H9 (cell line): ENCODE measurements around the gene TUBB1. TPM values are rescaled to one million over a fixed set of nuclear protein-coding genes. Genes with fewer than 3 reads are reported as not detected.

Source experiments
- DNase-seq: peaks from one replicate; pipeline ENCODE4 v3.0.0-alpha.2; 2017
- H2AFZ ChIP-seq: one replicate; pipeline ENCODE4 v1.6.1; 2013; ENCODE audit warnings: mild to moderate bottlenecking, low read length, control low read depth, moderate library complexity
- H2AK5ac ChIP-seq: 2 replicates; pipeline ENCODE4 v1.6.1; 2013; ENCODE audit warnings: low read length, control low read depth, mixed read lengths; ENCODE audit not compliant: insufficient read length
- H2BK120ac ChIP-seq: one replicate; pipeline ENCODE4 v1.6.1; 2013; ENCODE audit warnings: low read depth, mild to moderate bottlenecking, low read length, control low read depth, inconsistent platforms; ENCODE audit not compliant: poor library complexity, severe bottlenecking
- H2BK12ac ChIP-seq: 2 replicates; pipeline ENCODE4 v1.6.1; 2013; ENCODE audit warnings: low read length, control low read depth, mixed read lengths, low read depth; ENCODE audit not compliant: insufficient read length
- H2BK15ac ChIP-seq: 2 replicates; pipeline ENCODE4 v1.6.1; 2013; ENCODE audit warnings: low read depth, low read length, control low read depth
- H2BK20ac ChIP-seq: one replicate; pipeline ENCODE4 v1.6.1; 2013; ENCODE audit warnings: low read depth, mild to moderate bottlenecking, low read length, control low read depth, inconsistent platforms; ENCODE audit not compliant: poor library complexity, severe bottlenecking
- H2BK5ac ChIP-seq: 2 replicates; pipeline ENCODE4 v1.6.1; 2013; ENCODE audit warnings: low read length, control low read depth, mixed read lengths; ENCODE audit not compliant: insufficient read length
- H3K14ac ChIP-seq: 2 replicates; pipeline ENCODE4 v1.6.1; 2013; ENCODE audit warnings: low read length, control low read depth; ENCODE audit not compliant: insufficient read depth
- H3K18ac ChIP-seq: 2 replicates; pipeline ENCODE4 v1.6.1; 2013; ENCODE audit warnings: low read depth, mild to moderate bottlenecking, mixed read lengths, low read length, control low read depth; ENCODE audit not compliant: insufficient read length
- H3K23ac ChIP-seq: 2 replicates; pipeline ENCODE4 v1.6.1; 2013; ENCODE audit warnings: low read length, control low read depth, mixed read lengths, low read depth; ENCODE audit not compliant: insufficient read length
- H3K23me2 ChIP-seq: 2 replicates; pipeline ENCODE4 v1.6.1; 2013; ENCODE audit warnings: low read depth, mild to moderate bottlenecking, mixed read lengths, low read length, control low read depth; ENCODE audit not compliant: insufficient read length, poor library complexity, severe bottlenecking
- H3K27ac ChIP-seq: 2 replicates; pipeline ENCODE4 v1.5.1; 2013; ENCODE audit warnings: low read length, control low read depth, mixed read lengths, low read depth; ENCODE audit not compliant: insufficient read length
- H3K27me3 ChIP-seq: 2 replicates; pipeline ENCODE4 v1.6.1; 2013; ENCODE audit warnings: low read length, control low read depth, inconsistent platforms; ENCODE audit not compliant: insufficient read depth
- H3K4ac ChIP-seq: 2 replicates; pipeline ENCODE4 v1.6.1; 2013; ENCODE audit warnings: low read depth, mild to moderate bottlenecking, control low read depth, inconsistent platforms, low read length, moderate library complexity
- H3K4me1 ChIP-seq: 2 replicates; pipeline ENCODE4 v1.6.1; 2013; ENCODE audit warnings: low read length, control low read depth, inconsistent platforms; ENCODE audit not compliant: insufficient read depth
- H3K4me2 ChIP-seq: 2 replicates; pipeline ENCODE4 v1.6.1; 2013; ENCODE audit warnings: low read length, control low read depth, mixed read lengths; ENCODE audit not compliant: insufficient read length, insufficient read depth
- H3K56ac ChIP-seq: 2 replicates; pipeline ENCODE4 v1.6.1; 2013; ENCODE audit warnings: low read depth, mild to moderate bottlenecking, mixed read lengths, low read length, control low read depth; ENCODE audit not compliant: insufficient read length
- H3K79me1 ChIP-seq: 2 replicates; pipeline ENCODE4 v1.6.1; 2013; ENCODE audit warnings: low read depth, mild to moderate bottlenecking, moderate library complexity, low read length, control low read depth, inconsistent platforms; ENCODE audit not compliant: insufficient read depth, poor library complexity, severe bottlenecking
- H3K79me2 ChIP-seq: 2 replicates; pipeline ENCODE4 v1.6.1; 2013; ENCODE audit warnings: low read length, control low read depth, inconsistent platforms; ENCODE audit not compliant: insufficient read depth
- H3K9ac ChIP-seq: 2 replicates; pipeline ENCODE4 v1.6.1; 2013; ENCODE audit warnings: low read length, control low read depth, mixed read lengths; ENCODE audit not compliant: insufficient read length; ENCODE audit errors: extremely low read depth
- H3K9me3 ChIP-seq: one replicate; pipeline ENCODE4 v1.6.1; 2013; ENCODE audit warnings: low read depth, low read length, inconsistent platforms; ENCODE audit not compliant: control insufficient read depth
- H3T11ph ChIP-seq: one replicate; pipeline ENCODE4 v1.6.1; 2013; ENCODE audit warnings: mild to moderate bottlenecking, low read length, control low read depth, inconsistent platforms
- H4K20me1 ChIP-seq: one replicate; pipeline ENCODE4 v1.6.1; 2013; ENCODE audit not compliant: control insufficient read depth, insufficient read length, insufficient read depth
- H4K5ac ChIP-seq: 2 replicates; pipeline ENCODE4 v1.6.1; 2013; ENCODE audit warnings: low read depth, mild to moderate bottlenecking, mixed read lengths, low read length, control low read depth; ENCODE audit not compliant: insufficient read length
- H4K8ac ChIP-seq: replicated peaks from 2 replicates; pipeline ENCODE4 v1.6.1; 2013; ENCODE audit warnings: low read length, control low read depth, mixed read lengths, low read depth; ENCODE audit not compliant: insufficient read length
- H4K91ac ChIP-seq: 2 replicates; pipeline ENCODE4 v1.6.1; 2013; ENCODE audit warnings: low read depth, mild to moderate bottlenecking, moderate library complexity, mixed read lengths, low read length, control low read depth; ENCODE audit not compliant: insufficient read length
- H3K27ac Mint-ChIP-seq, 3 experiments: 2 replicates in 2 of 3; 3 replicates in 1 of 3; pipeline ENCODE4 v1.8.0; 2020 to 2021; ENCODE audit warnings: mixed read lengths in 3 of 3, mild to moderate bottlenecking in 1 of 3, moderate library complexity in 1 of 3
- H3K27me3 Mint-ChIP-seq: 2 replicates; pipeline ENCODE4 v1.8.0; 2021; ENCODE audit warnings: low read depth, mild to moderate bottlenecking, moderate library complexity, mixed read lengths
- H3K36me3 Mint-ChIP-seq, 3 experiments: 2 replicates in 2 of 3; 3 replicates in 1 of 3; pipeline ENCODE4 v1.8.0; 2020 to 2021; ENCODE audit warnings: low read depth in 3 of 3, mixed read lengths in 3 of 3; ENCODE audit not compliant: insufficient read depth in 1 of 3
- H3K4me1 Mint-ChIP-seq, 2 experiments: 2 replicates each; pipeline ENCODE4 v1.8.0; 2020; ENCODE audit warnings: mixed read lengths in 2 of 2
- H3K4me3 Mint-ChIP-seq, 2 experiments: 2 replicates in 1 of 2; 3 replicates in 1 of 2; pipeline ENCODE4 v1.8.0; 2020 to 2021; ENCODE audit warnings: mild to moderate bottlenecking in 2 of 2, mixed read lengths in 2 of 2, moderate library complexity in 1 of 2
- H3K9me3 Mint-ChIP-seq, 2 experiments: 2 replicates in 1 of 2; 3 replicates in 1 of 2; pipeline ENCODE4 v1.8.0; 2020; ENCODE audit warnings: mild to moderate bottlenecking in 2 of 2, mixed read lengths in 2 of 2, moderate library complexity in 1 of 2
- CTCF ChIP-seq: fragments of 200-600 bp; sonication (generic); conservative IDR thresholded peaks from 3 replicates; pipeline ENCODE4 v1.8.0; 2021; ENCODE audit warnings: antibody characterized with exemption, mild to moderate bottlenecking
- WGBS: extraction: QIAGEN DNeasy Blood & Tissue Kit; methylation state at CpG from one replicate; pipeline ENCODE4 v1.1.7; 2013; ENCODE audit warnings: missing lambda C conversion rate, low lambda C conversion rate, mixed read lengths; ENCODE audit not compliant: insufficient read length; ENCODE audit errors: extremely low coverage; 5-methylcytosine and 5-hydroxymethylcytosine counted together
- total RNA-seq: library from RNA; stranded (reverse); gene quantifications from 2 replicates; pipeline ENCODE4 v1.2.1, GENCODE V29; 2021

Gene TUBB1
- total RNA-seq, 1 experiment from 2014 or later, result not detected

- peaks cover 16 to 23% of the 10 kb centered on the region in 2 experiments for H3K9me3 Mint-ChIP-seq
- no peak overlapping the region for H3K27ac Mint-ChIP-seq
- no peak overlapping the region for H2BK120ac ChIP-seq
- no peak overlapping the region for H2BK12ac ChIP-seq
- peaks cover under 1% of the 10 kb centered on the region; the same call in 1 of the 2 replicates for H3K4me1 ChIP-seq
- peaks cover 5 to 9% of the 10 kb centered on the region in 2 experiments for H3K4me1 Mint-ChIP-seq
- H3K9me3 ChIP-seq, result no peaks in the 10 kb centered on the region
- no peak overlapping the region for H3K14ac ChIP-seq
- H2BK5ac ChIP-seq, result no peak overlapping the region
- H3T11ph ChIP-seq, result no peak overlapping the region
- no peak overlapping the region for H3K27ac ChIP-seq
- no peak overlapping the region for H2AFZ ChIP-seq
- no peaks in the 10 kb centered on the region for H3K79me1 ChIP-seq
- no peak overlapping the region for H3K4me3 Mint-ChIP-seq
- H3K56ac ChIP-seq, result no peak overlapping the region
- H2AK5ac ChIP-seq, result no peak overlapping the region
- no peak overlapping the region for H2BK15ac ChIP-seq
- no peak for TF ChIP-seq CTCF
- H3K18ac ChIP-seq, result no peak overlapping the region
- no peak overlapping the region for H4K91ac ChIP-seq
- H3K27me3 Mint-ChIP-seq, result peaks cover 5% of the 10 kb centered on the region; the same call in 1 of the 2 replicates
- H3K27me3 ChIP-seq, result no peaks in the 10 kb centered on the region
- no peak overlapping the region for H3K4ac ChIP-seq
- H3K9ac ChIP-seq, result no peak overlapping the region
- H4K8ac ChIP-seq, result no peak overlapping the region
- H3K4me2 ChIP-seq, result no peak overlapping the region
- no peaks in the 10 kb centered on the region for H3K79me2 ChIP-seq
- H3K23me2 ChIP-seq, result no peaks in the 10 kb centered on the region
- DNase-seq, result no peak
- H3K23ac ChIP-seq, result no peak overlapping the region
- no peaks in the 10 kb centered on the region for H4K20me1 ChIP-seq
- WGBS, result no CpG with 5 or more reads among the region's 4 CpGs
- H3K36me3 Mint-ChIP-seq, result peaks cover 0 to 9% (median 3%) of the 10 kb centered on the region in 3 experiments; a peak in 4 of 7 replicates
- no peak overlapping the region for H2BK20ac ChIP-seq
- H4K5ac ChIP-seq, result no peak overlapping the region
Observed at GRCh38 chr20:58973179-58973578, 46.0 kb upstream of the TUBB1 start.
